GM18508 (cell line): Measurements from ENCODE around the gene PARVA.

ENCODE experiments used
- ATAC-seq: cut with Tn5 transposase; IDR thresholded peaks from one replicate; pipeline ENCODE4 v1.9.1; 2021; ENCODE audit warnings: moderate number of reproducible peaks; ENCODE audit not compliant: insufficient read depth, unreplicated experiment

The PARVA gene

DNA sequence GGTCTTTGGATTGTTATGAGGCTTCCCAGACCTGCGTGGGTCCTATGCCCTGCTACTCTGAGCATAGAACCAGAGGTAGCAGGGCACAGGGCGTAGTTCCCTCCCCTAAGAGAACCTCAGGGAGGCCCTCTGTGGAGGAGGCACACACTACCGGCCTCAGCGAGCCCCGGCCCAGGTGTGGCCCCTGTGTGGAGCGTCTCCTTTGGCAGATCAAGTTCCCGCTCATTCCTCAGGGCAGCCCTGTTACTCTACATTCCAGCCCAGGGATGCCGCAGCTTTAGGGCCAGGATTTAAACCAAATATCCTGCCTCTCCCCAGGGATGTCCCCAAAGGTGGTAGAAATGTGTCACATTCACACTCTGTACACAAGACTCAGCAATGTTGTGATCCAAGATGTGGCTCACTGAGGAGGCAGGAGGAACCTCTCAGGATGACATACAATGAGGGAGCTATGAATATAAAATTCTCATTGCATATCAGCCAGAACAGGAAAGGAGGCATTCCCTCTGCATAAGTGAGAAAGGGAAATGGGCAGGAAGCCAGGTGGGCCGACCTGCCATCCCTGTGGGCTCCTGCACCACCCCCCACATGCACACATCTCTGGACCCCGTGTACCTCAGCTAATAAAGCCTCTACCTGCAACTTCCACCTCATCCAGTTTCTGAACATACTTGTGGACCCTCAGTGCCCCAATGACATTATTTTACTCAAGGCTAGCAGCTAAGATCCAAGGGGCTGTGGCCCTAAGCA, 165.0 kb downstream of the PARVA start:
- ATAC-seq = no peak

DNA sequence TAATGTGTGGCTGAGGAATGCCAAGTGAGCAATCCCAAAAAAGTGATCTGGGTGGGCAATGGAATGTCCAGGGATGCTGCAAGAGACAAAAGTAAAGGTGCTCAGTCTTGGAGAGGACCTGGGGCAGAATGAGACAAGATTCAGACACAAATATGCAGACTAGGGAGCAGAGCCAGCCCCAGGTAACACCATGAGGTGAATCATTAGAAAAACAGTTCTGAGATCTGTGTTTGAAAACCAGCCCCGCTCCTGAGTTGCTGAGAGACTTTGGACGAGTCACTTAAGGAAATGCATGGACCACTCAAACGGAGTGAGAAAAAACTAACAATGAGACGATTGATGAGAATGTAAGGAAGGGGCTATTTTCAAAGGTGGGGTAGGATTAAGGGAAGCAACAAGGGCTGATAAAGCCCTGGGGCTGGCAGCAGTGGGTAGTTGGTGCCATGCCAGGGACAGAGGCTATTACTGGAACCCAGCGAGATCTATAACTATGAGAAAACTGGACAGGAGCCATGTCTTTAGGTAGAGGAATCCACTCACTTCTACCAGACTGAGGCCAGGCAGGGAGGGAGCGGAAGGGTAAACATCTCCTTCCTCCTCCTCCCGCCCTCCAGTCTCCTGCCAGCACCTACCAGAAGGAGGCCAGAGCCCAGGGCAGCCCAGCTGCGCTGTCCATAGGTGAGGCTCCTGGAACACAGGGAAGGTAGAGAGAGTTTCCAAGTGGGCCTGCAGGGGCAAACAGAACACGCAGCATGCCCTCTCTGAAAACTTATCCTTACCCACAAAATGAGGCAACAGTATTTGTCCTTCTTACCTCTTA, 166.4 kb downstream of the PARVA start:
- no peak for ATAC-seq

DNA sequence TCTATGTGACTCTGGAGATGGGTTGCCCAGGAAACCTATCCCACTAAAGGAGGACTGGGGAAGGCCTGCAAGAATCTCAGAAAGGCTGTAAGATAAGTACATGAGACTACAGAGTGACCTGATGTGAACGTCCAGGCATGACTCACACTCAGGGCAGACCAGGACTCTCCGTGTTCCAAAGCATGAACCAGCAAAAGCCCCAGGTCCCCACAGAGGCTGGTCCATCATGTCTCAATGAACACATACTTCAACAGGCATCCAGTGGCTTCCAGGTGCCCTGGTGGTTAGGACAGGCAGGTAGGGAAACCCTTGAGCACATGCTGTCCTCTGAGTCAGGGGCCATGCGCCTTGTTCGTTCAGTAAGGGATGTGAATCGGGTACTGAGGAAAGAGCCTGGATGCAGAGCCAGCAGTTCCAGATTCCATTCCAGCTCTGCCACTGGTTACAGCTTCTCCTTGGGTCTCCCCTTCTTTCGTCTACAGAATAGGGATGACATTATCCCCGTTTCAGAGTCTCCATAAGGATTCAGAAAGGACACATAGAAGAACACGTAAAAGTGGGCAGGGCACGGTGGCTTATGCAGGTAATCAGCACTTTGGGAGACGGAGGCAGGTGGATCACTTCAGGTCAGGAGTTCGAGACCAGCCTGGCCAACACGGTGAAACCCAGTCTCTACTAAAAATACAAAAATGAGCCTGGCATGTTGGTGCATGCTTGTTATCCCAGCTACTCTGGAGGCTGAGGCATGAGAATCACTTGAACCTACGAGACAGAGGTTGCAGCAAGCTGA, 167.8 kb downstream of the PARVA start:
- ATAC-seq = no peak

DNA sequence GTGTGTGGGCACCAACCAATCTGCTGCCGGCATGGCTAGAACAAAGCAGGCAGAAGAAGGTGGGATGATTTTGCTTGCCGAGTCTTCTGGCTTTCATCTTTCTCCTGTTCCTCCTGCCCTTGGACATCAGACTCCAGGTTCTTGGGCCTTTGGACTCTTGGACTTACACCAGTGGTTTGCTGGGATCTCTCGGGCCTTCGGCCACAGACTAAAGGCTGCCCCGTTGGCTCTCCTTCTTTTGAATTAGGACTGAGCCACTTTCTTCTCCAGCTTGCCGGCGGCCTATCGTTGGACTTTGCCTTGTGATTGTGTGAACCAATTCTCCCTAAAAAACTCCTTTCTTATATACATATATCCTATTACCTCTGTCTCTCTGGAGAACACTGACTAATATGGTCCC, 168.8 kb downstream of the PARVA start:
- no peak for ATAC-seq

DNA sequence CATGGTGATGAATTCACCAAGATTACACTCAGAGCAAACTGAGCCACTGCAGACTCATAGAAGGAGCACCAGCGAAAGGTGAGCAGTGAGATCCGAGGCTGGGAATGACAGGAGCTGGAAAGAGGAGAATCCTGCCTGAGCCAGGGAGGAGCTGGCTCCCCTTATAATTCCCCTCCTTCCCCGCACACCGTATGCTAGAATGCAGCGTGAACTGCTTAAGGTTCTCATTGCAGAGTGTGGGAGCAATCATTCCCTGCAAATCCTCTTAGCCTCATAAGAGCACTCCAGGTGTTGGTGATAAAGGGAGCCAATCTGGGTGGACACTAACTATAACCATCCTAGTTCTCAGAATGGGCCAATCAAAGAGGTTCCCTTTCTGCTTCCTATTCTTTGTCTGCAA, 169.3 kb downstream of the PARVA start:
- ATAC-seq = no peak

DNA sequence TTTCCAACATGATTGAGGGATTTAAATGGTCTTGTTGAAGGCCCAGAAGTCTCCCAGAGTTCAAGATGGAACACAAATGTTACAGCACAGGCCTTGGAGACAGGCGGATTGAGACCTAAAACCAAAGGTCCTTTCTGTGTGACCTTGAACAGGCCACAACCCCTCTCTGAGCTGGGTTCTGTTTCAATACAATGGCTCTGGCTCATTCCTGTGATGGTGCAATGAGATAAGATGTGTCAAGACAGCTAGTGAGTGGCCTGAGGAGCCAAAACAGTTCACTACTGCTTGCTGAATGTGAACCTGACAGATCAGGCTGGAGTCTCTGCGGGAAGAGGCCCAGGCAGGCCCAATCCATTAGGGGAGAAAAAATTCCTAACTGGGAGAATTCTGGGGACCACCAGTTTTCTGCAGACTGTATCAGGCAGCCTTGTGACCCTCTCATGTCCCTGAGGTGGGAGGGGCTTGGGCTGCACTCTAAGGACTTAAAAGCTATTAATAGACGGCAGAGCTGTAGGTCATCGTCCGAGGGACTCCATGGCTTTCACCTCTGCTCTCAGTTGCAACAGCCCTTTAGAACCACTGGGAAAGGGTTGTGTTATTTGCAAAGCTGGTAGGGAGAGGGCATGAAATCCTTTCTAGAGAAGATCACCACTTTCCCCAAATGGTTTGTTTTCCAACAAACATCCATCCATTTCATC, 170.7 kb downstream of the PARVA start:
- no peak for ATAC-seq

DNA sequence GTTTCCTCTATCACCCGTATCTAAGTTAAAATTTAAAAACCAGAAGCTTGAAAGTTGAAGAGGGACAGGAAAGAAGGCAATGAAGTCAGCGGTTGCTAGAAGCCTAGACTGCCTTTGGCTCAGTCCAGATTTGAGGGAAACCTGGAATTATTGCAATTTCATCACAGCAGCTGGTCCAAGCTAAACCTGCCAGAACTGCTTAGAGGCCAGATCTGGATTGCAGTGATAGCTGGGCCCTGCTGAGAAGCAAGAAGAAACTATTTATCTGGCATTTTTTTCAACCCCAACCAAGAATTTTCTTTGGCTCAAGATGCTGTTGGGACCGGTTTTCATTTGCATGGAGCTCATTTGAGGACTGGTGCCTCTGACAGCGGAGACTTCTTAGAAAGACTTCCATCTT, 175.3 kb downstream of the PARVA start:
- no peak for ATAC-seq

DNA sequence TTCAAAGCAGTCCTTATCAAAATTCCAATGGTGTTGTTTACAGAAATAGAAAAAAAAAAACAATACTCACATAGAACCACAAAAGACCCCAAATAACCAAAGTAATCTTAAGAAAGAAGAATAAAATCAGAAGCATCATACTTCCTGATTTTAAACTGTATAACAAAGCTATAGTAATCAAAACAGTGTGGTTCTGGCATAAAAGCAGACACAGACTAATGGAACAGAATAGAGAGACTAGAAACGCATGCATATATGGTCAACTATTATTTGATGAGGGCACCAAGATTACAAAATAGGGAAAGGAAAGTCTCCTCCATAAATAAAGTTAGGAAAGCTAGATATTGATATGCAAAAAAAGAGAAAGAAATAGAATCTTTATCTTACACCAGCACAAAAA, 176.8 kb downstream of the PARVA start:
- ATAC-seq = no peak

DNA sequence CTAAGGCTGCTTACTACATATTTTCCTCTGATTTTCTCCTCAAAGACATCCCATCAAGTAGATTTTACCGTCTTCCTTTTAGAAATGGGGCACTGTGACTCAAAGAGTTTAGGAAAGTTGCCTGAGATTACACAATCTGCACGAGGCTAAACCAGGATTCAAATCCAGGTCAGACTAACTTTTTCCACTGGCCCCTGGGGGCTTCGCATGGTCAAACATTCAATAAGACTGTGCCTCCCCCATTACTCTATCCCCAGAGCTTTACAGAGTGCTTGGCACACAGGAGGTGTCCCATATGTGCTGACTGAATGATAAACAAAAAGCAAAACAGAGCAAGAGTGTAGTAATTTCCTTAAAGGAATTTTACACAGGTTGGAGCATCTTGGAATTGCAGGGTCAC, 178.8 kb downstream of the PARVA start:
- no peak for ATAC-seq

DNA sequence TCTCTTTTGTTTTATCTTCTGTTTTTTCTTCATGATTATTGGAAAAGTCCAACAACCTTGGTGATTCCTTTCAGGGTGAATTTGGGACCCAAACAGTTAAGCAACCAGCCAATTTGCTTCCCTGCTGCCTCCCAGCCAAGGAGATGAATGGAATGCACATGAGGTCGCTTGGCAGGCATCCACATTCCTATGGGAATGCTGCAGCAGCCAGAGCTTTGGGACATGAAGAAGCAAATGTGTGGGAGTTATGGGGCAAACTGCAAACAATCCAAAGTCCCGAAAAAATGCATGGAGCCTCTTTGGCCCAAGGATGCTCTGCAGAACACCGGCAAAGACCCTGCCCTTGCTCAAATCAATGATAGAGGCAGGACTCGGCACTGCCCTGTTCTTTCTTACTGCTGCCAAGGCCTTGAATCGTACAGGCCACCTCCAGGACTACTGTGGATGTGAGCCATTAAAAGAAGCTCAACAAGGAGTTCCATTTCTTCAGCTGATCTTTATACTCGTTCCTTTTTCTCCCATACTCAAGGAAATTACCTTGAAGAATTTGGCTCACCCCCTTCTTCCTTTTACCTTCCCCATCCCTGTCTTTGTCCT, 179.5 kb downstream of the PARVA start:
- no peak for ATAC-seq

DNA sequence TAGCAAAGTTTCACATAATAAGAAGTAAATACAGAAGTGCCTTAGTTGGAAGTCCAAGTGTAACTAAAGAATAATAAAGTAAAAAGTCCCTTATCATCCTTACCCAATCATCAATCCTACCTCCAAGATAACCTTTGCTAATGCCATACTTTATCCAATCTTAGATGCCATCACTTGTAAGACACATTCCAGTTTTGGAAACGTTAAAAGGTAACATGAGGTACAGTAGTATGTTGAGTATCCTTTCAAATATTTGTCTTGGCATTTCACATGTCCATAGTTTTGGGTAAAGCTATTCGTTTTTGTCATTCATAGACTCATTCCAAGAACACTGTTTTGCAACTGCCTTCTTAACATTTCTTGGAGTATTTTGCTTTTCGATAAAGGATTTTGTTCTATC, 181.6 kb downstream of the PARVA start:
- ATAC-seq = no peak

DNA sequence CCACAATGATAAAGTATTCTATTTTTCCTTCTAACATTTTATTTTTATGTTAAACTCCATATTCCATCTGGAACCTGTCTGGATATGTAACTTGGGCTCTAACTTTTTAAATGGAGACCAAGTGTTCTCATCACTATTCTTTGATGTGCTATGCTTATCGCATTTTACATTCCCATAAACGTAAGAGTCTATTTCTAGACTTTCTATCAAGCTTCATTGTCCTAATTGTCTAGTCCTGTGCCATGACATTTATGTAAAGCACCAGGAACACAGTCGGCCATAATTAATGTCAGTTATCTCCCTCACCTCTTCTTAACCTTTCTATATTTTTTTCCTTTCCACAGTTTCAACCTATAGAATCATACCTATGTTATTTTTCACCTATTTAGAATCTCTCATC, 183.0 kb downstream of the PARVA start:
- ATAC-seq = no peak

DNA sequence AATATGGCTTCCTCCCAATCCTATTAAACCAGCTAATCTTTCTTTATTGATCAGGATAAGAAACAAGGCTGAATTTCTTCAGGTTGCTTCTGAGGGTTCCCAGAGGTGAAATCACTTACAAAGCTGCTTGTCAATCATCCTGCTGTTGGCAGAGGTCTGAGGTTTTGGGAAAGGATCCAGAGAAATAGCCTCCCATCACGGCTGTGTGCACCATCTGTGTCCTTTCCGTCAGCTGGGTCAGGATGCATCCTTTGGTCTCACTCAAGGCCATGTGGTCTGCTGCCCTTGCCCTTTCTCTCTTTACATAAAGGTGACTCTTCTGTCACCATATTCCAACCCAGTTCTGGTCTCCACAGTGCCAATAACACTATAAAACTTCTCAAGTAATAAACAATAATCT, 183.5 kb downstream of the PARVA start:
- no peak for ATAC-seq

DNA sequence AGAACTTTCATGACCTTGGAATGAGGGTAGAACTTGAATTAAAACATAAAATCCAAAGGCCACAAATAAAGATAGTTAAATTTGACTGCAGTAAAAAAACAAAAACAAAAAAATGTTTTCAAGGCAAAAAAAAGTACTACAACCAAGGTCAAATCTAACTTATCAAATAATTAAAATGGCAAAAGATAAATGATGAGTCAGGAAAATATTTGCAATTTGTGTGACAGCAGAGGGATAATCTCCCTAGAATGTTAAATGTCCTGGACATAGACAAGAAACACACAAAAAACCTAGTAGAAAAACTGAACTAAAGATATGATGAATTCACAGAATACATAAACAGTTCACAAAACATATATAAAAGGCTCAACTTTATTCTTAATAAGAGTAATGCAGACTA, 186.6 kb downstream of the PARVA start:
- ATAC-seq = no peak

DNA sequence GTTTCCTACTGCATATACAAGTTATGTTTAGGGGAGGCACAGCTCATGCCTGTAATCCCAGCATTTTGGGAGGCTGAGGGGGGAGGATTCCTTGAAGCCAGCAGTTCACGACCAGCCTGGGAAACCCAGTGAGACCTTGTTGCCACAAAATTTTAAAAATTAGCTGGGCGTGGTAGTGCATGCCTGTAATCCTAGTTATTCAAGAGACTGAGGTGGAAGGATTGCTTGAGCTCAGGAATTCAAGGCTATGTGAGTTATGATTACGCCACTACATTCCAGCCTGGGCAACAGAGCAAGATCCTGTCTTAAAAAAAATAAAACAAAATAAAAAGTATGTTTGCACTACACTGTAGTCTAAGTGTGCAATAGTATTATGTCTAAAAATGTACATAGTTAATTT, 188.0 kb downstream of the PARVA start:
- ATAC-seq = no peak

DNA sequence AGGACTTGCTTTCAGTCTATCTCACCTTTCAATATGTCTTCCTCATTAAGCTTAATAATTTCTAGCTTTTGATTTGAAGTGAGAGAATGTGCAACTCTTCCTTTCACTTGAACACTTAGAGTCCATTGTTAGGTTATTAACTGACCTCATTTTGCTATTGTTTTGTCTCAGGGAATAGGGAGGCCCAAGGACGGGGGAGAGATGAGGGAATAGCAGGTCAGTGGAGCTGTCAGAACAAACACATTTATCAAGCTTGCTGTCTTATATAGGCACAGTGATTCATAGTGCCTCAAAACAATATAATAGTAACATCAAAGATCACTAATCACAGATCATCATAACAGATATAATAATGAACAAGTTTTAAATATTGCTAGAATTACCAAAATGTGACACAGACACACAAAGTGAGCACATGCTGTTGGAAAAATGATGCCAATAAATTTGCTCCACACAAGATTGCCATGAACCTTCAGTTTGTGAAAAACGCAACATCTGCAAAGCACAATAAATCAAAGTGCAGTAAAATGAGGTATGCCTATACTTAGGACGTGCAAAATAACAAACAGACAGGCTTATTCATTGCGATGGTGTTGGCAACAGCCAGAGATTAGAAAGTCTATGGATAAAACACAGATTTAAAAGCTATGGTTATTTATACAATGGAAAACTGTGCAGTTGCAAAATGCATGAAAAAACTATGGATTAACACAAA, 190.5 kb downstream of the PARVA start:
- no peak for ATAC-seq

DNA sequence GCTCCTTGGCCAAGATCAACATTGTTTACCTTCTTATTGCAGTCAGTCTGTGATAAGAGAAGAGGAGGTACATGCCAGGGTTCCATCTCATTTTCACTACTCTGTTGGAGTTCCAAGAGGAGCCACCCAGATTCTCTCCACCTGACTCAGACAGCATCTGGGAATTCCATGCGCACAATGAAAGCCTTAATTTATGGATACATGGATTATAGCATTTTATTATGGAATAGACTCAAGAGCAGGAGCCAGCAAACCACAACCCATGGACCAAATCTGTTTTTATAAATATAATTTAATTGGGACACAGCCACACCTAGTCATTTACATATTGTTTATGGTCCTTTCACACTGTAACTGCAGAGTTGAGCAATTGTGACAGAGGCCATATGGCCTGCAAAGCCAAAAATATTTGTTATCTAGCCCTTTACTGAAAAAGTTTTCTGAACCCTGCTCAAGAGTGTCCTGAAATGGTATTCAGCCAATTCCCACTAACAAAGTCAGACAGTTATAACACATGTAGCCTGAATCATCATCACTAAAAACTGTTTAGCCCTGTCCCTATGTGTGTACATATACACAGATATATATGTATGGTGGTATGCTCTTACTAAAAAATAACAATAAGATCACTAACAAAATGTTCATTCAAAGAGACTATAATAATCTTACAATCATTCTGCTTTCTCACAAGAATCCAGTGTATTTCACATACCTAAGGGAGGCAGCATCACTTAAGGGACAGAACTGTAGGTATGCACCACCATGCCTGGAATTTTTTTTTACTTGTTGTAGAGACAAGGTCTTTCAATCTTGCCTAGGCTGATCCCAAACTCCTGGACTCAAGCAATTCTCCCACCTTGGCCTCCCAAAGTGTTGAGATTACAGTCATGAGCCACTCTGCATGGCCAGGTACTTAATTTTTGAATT, 192.4 kb downstream of the PARVA start:
- ATAC-seq = no peak

DNA sequence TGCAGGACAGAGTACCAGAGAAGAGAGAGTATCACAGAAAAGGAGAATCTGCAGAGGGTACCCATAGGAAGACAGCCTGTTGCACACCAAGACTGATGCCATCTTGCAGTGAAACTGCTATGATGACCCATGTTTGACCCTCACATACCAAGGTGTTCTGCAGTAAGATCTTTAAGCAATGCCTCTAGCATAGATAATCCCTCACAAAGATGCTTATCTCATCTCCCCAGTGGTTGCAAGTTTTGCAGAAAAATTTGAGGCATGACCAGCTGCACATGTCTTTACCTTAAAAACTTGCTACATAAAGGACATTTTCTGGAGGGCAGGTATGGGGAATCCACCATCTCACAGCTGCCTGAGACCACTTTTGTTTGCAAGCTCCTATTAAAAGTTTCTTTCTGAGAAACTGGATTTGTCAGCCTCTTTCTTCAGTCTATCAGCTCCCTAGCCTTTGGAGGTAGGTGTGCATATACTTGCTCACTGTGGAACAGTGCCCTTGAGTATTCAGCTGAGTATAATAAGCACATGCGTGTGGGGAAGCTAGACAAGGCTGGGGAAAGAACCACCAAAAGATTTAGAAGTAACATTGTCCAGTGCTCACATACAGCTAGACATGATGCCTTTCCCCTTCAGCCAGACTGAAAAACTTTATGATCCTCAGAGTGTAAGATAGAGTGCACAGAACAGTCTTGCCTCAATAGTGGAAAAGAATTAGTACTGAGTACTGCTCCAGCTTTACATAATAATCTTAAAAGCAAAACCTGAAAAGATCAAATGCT, 196.5 kb downstream of the PARVA start:
- ATAC-seq = no peak
